ENCODE results near the gene GDPD1. TPM values are rescaled to one million over a fixed set of nuclear protein-coding genes. Genes with fewer than 3 reads are reported as not detected.

The GDPD1 gene
- polyA plus RNA-seq, 1 donor from 2014 or later = 40.1 TPM

GRCh38 chr17:59278406-59278805 lies 58.1 kb downstream of the GDPD1 start:
- Histone ChIP-seq H3K9me3 (ENCODE audit: low read length) (no peaks in the 10 kb centered on the region), H3K27me3 (ENCODE audit: insufficient read depth, low read depth, low read length) (no peaks in the 10 kb centered on the region), H4K20me1 (ENCODE audit: insufficient read depth) (no peaks in the 10 kb centered on the region), H3K27ac (ENCODE audit: low read length) (no peak overlapping the region), H3K4me3 (ENCODE audit: low read length) (no peak overlapping the region), H3K79me2 (replicated peaks; ENCODE audit: insufficient read depth, low read length) (no peaks in the 10 kb centered on the region), H3F3A (ENCODE audit: insufficient read depth, low read length, poor library complexity, severe bottlenecking) (no peaks in the 10 kb centered on the region), H3K9ac (ENCODE audit: low read length) (no peak overlapping the region), H3K9me2 (ENCODE audit: insufficient read depth, low read length) (no peaks in the 10 kb centered on the region), H3K36me3 (ENCODE audit: insufficient read depth, low read length) (no peaks in the 10 kb centered on the region), H3K4me2 (ENCODE audit: low read length) (no peak overlapping the region), H2AFZ (ENCODE audit: low read depth, low read length) (no peak overlapping the region)
- TF ChIP-seq, protein P1, sequence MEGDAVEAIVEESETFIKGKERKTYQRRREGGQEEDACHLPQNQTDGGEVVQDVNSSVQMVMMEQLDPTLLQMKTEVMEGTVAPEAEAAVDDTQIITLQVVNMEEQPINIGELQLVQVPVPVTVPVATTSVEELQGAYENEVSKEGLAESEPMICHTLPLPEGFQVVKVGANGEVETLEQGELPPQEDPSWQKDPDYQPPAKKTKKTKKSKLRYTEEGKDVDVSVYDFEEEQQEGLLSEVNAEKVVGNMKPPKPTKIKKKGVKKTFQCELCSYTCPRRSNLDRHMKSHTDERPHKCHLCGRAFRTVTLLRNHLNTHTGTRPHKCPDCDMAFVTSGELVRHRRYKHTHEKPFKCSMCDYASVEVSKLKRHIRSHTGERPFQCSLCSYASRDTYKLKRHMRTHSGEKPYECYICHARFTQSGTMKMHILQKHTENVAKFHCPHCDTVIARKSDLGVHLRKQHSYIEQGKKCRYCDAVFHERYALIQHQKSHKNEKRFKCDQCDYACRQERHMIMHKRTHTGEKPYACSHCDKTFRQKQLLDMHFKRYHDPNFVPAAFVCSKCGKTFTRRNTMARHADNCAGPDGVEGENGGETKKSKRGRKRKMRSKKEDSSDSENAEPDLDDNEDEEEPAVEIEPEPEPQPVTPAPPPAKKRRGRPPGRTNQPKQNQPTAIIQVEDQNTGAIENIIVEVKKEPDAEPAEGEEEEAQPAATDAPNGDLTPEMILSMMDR (IDR thresholded peaks at IDR 0.05; ENCODE audit: poor library complexity, severe bottlenecking) = no peak
- TF ChIP-seq REST (IDR thresholded peaks at IDR 0.05; ENCODE audit: borderline replicate concordance) = no peak
- no peak for TF ChIP-seq EP300 (conservative IDR thresholded peaks at IDR 0.05; ENCODE audit: poor library complexity, severe bottlenecking)
- TF ChIP-seq TAF1 (IDR thresholded peaks at IDR 0.05; ENCODE audit: low read depth) = no peak
- TF ChIP-seq POLR2AphosphoS5 (IDR thresholded peaks at IDR 0.05) = no peak
- TF ChIP-seq SMC3 (conservative IDR thresholded peaks at IDR 0.05; ENCODE audit: poor library complexity) = no peak
- no peak for TF ChIP-seq RAD21 (conservative IDR thresholded peaks at IDR 0.05)
- TF ChIP-seq MXI1 (conservative IDR thresholded peaks at IDR 0.05; ENCODE audit: poor library complexity, severe bottlenecking) = no peak
- TF ChIP-seq EZH2 (IDR thresholded peaks at IDR 0.05; ENCODE audit: borderline replicate concordance, insufficient read depth, low read length, poor library complexity, severe bottlenecking) = no peak

- no peaks in the 10 kb centered on the region for H3F3A ChIP-seq (ENCODE audit: insufficient read depth, low read length, poor library complexity, severe bottlenecking)
- no peak overlapping the region for H2AFZ ChIP-seq (ENCODE audit: low read depth, low read length)
- no peaks in the 10 kb centered on the region for H3K36me3 ChIP-seq (ENCODE audit: insufficient read depth, low read length)
- no peaks in the 10 kb centered on the region for H3K27me3 ChIP-seq (ENCODE audit: insufficient read depth, low read depth, low read length)
- no peak overlapping the region for H3K27ac ChIP-seq (ENCODE audit: low read length)
- TF ChIP-seq MXI1 (conservative IDR thresholded peaks at IDR 0.05; ENCODE audit: poor library complexity, severe bottlenecking) (no peak), SMC3 (conservative IDR thresholded peaks at IDR 0.05; ENCODE audit: poor library complexity) (no peak), RAD21 (conservative IDR thresholded peaks at IDR 0.05) (no peak), EZH2 (IDR thresholded peaks at IDR 0.05; ENCODE audit: borderline replicate concordance, insufficient read depth, low read length, poor library complexity, severe bottlenecking) (no peak), POLR2AphosphoS5 (IDR thresholded peaks at IDR 0.05) (no peak), EP300 (conservative IDR thresholded peaks at IDR 0.05; ENCODE audit: poor library complexity, severe bottlenecking) (no peak)
- H4K20me1 ChIP-seq (ENCODE audit: insufficient read depth) = no peaks in the 10 kb centered on the region
- no peak overlapping the region for H3K9ac ChIP-seq (ENCODE audit: low read length)
- no peaks in the 10 kb centered on the region for H3K9me3 ChIP-seq (ENCODE audit: low read length)
- no peaks in the 10 kb centered on the region for H3K9me2 ChIP-seq (ENCODE audit: insufficient read depth, low read length)
- no peak overlapping the region for H3K4me2 ChIP-seq (ENCODE audit: low read length)
- no peaks in the 10 kb centered on the region for H3K79me2 ChIP-seq (replicated peaks; ENCODE audit: insufficient read depth, low read length)
- H3K4me3 ChIP-seq (ENCODE audit: low read length) = no peak overlapping the region
Measured at GRCh38 chr17:59284317-59284716, 64.0 kb downstream of the GDPD1 start.

Data from neural cell (in vitro differentiated cells).